HG02610 (cell line): ENCODE measurements around the gene MMP21.

ENCODE experiments used
- ATAC-seq: cut with Tn5 transposase; IDR thresholded peaks from one replicate; pipeline ENCODE4 v1.9.1; 2021; ENCODE audit warnings: mild to moderate bottlenecking, moderate library complexity; ENCODE audit not compliant: unreplicated experiment

The MMP21 gene

DNA sequence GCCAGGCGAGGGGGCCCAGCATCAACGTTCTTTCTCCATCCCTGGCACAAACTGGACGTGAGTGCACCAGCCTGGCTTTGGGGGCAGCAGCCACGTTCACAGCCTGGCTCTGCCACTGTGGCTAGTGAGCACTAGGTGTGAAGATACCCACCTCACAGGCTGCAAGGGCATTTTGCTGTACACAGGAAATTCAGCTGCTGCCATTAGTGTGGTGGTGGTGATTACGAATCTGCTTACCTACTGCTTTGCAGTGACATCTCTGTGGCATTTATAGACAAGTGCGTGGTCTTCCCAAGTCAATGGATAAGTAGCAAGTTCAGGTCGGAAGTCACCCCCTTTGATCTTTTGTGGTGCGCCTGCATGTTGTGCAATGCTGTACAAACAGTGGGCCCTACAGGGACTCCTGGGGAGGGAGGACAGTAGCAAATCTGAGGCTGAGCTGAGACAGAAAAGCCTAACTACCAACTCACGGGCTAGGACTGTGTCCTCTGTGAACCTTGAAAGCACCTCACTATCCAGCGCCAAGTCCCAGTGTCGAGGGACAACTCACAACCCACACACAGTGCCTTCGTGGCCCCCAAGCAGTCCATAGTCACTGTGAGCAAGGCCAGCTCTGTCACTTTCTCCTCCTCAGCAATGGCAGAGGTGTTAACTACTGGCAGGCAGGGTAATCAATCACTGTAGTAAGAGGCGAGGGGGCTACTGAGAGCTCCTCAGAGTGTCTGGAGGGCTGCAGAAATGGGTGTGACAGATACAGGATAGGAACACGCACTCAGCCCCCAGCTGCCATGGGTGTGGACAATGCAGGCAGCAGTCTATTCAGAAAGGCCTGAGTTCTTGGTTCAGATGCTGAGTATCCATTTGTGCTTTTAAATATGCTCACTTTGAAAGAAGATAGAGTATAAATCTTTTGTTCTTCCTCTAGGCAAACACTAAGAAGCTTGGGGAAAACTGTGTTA is 17.0 kb upstream of the MMP21 start:
- ATAC-seq: no peak

DNA sequence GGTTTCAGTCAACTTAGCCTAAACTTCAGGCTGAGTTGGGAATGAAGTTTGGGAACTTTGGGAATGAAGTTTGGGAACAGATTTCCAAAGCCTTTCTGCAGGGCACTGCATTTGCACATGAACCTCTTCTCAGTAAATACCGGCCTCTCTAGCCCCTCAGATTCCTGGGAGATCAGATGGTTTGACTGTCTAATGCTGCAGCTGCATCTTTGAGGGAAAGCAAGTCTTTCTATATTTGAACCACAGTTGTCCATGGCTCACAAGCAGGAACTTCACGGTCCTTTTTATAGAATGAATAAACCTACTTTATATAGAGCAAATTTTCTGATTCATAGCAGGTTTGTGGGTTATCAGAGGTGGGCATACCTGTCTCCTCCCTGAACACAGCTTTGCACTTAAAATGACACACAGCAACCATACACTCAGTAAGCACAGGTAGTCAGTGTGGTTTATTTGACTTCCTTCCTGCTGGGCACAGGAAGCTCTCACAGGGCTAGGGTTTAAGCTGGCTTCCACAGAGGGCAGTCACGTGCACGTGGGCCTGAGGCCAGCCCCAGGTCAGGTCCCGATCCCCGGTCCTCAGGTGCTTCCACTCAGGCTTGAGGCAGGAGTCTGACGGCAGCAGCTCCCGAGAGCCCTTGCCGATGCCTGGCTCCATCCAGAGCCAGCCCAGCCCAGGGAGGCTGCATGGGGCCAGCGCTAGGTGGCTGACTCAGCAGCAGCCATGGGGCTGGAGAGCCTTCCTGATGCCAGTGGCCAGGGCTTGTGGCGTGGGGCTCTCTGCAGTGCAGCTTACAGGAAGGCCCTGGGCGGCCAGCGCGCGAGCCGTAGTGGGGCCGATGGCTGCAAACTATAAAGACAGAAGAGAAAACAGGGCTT is 12.8 kb upstream of the MMP21 start:
- ATAC-seq: no peak

DNA sequence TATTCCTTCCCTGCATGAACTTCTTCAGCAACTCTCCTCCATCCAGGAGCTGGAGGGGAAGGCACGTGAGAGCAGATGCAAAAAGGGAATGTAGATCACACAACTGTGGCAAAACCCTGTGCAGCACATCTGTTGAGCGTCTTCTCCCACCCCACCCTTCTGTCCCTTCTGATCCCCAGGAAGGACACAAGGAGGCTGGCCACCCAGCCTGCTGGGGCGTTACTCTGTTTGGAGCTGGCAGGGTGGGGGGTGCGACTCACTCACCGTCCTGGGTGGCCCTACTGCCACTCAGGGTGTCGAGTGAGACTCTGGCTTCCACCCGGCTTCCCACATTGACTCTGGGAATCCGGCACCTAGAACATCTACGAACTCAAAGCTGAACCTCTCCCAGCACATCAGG is 10.2 kb upstream of the MMP21 start:
- no peak for ATAC-seq

DNA sequence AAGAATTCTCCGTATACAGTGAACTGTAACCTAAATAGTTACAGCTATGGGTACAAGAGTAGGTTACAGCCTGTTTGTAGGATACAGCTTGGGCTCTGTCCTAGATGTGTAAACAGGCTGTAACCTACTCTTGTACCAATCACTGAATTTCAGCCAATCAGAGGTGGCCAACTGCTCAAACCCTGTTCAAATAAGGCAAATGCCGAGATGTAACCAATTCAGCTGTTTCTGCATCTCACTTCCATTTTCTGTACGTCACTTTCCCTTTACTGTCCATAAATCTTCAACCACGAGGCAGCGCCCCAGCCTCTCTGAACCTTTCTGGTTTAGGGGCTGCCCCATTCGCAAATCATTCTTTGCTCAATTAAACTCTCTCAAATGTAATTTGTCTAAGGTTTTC is 8.3 kb upstream of the MMP21 start:
- ATAC-seq: peak; percentile 52

DNA sequence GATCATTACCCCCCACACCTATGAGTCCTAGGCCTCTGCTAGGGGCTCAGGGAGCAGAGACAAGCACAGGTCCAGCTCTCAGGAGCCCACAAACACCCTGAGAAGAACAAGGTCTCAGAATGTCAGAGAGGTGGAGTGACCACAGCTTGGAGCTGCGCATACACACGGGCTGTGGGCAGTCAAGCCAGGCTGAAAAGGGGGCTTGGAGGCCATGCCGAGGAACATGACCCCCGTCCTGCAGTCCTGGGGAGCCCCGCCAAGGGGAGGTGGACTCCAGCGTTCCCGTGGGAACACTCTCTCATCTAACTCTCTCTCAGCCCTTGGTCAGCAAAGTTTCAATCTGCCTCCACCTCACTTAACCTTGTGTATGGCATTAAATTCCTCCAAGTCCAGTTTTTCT is 7.8 kb upstream of the MMP21 start:
- no peak for ATAC-seq

DNA sequence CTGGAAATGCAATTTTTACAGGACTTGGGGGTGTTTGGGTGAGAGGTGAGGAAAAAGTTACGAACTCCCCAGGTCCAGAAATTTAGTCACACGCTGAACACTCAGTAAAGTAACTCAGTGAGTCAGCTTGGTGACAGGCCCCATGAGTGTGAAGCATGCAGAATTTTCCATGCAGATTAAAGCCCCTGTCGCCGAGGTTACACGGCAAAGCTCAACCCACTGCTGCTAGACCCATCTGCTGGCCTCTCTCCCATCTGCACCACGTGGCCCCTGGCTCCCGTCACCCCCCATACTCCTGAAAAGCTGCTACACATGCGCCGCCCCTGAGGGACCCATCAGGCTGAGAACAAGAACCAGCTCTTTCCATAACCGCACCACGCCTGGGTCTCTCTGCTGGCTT is 7.0 kb upstream of the MMP21 start:
- no peak for ATAC-seq

DNA sequence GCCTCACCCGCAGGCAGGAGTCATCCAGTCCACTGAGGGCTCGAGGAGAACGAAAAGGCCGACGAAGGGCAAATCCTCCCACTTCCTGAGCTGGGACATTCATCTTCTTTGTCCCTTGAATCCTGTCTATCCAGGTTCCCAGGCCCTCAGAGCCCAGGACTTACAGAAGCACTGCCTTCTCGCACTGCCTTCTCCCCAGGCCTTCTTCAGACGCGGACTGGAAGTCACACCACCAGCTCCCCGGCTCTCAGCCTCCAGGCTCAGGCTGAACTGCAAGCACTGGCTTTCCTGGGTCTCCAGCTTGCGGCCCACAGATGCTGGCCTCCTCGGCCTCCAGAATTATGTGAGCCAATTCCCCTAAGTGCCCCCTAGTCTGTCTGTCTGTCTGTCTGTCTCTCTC is 6.4 kb upstream of the MMP21 start:
- no peak for ATAC-seq

DNA sequence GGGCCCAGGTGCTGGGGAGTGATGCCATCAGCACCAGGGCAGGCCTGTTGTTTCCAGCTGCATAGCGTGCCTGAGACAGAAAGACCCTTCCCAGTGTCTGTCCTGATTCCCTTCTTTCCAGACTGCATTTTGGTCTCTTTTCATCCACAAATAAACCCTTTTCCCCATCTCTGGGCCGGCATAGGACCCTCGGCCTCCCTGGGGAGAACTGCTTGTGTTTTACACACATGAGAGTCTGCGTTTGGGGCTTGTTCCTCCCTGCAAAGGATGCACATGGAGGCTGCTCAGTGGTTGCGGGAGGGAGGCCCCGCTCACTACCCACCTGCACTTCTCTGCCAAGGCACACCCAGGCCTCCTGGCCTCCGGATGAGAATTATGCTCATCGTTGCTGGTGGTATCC is 5.8 kb upstream of the MMP21 start:
- no peak for ATAC-seq

DNA sequence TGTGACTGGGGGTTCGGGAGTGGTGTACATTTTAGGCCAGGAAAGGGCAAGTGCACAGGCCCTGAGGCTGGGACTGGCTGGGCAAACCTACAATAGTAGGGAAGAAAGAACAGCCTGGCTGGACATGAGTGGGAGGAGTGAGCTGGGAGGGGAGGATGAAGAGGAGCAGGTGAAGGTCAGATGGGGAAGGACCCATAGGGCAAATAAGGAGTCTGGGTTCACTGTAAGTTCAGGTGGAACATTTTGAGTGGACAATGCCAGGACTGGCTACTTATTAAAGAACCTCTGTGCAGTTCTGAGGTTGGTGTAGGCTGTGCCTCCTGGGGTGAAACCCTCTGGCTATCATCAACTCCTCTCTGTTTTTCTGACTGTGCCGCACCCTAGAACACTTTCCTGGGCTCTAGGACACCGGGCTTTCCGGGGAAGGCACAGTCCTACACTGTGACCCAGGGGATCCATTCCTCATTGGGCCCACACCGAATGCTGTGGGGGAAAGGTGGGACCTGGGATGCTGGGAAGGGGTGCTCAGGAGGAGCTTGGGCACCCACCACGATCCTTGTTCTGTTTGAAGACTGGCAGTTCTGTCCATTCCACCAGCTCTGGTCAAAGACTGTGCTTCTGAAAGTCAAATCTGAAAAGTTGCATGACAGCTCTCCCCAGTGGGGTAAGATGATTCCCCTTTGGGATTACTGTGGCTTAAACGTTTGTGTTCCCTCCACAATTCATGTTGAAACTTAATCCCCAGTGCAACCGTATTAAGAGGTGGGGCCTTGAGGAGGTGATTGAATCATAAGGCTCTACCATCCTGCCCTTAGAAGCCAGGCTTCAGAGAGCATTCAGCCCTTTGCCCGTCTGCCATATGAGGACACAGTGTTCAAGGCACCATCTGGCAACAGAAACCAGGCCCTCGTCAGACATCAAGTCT is 4.0 kb upstream of the MMP21 start:
- ATAC-seq: no peak

DNA sequence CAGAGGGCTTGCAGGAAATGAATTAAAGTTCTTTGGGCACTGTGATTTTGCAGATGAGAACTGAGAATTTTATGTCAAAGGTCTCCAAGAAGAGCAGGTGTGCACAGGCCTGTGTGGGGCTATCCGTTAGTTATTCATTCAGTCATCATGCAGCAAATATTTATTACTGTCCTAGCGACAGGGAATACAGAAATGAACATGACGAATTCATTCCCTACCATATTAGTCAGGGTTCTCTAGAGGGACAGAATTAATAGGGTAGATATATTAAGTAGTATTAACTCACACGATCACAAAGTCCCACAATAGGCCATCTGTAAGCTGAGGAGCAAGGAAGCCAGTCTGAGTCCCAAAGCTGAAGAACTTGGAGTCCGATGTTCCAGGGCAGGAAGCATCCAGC is 2.9 kb upstream of the MMP21 start:
- no peak for ATAC-seq

DNA sequence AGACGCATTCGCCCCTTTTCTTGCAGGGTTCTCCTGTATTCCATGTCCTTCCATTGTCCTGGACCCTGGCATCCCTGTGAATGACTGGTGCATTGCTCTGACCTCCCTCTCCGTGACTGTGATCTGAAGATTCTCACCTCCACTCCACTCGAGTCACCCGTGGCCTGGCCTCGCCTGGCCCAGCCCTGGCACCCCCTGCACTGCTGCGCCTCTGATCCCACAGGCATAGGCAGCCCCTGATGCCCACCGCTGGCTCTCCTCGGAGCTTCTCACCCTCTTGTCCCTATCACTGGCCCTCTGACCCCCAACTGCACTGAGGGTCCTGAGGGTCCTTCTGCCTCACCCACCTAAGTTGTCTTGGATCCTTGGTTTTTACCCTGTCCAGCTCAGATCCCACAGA is 2.2 kb upstream of the MMP21 start:
- no peak for ATAC-seq

DNA sequence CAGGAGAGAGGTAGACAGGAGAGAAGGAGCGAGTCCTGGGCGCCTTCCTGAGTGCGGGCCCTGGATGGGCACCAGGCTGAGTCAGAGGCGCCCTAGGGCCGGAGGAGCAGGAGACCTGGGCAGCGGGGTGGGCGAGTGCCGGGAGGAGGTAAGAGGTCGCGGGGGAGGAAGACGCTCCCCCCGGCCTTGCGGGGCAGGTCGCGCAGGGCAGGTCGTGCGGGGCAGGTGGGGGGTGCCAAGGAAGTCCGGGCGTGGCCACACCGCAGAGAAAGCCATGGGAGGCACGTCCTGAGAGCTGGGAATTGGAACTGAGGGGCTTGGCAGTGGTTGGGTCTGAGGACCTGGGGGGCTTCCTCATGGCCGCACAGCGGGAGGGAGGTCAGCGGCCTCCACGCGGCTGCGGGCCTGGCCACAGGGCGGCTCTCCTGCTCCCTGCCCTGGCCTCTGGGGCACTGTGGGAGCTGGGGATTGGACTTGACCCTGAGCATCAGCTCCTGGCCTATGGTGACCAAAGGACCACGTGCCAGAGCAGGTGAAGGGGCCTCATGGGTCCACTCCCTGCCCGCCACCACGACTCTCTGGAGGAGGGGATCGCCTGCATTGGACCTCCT is 935 bp downstream of the MMP21 start:
- no peak for ATAC-seq

DNA sequence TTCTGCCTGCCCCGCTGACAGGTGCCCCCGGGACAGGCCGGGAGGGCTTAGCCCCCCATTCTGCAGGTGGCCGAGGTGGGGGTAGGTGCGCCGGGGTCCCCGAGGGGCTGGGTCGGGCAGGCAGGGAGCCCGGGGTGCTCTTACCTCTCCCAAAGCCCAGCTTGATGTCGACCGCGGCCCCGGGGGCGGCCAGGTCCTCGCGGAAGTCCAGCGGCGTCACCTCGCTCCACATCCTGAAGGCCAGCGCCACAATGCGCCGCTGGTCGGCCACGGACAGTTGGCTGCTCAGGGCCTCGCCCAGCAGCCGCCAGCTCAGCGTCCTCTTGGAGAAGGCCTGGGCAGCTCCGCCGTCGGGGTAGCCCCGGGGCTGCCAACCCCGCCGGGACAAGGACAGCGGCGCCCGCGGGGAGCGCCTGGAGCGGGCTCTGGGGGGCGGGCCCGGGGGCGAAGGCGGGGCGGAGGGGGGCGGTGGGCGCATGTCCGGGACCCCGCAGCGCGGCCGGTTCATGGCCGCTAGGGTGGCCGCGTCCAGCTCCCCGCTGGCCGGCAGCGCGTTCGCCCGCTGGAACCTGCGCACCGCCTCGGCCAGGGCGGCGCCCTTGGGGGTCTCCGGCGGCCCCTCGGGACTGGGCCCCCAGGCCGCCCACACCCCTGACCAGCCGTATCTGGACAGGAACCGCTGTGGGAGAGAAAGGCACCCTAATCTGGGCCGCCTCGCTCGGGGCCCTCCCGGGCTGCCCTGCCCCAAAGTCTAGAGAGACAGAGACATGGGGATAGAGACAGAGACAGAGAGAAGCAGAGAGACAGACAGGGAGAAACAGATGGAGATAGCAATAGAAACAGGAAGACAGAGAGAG is 1.7 kb downstream of the MMP21 start:
- ATAC-seq: no peak

DNA sequence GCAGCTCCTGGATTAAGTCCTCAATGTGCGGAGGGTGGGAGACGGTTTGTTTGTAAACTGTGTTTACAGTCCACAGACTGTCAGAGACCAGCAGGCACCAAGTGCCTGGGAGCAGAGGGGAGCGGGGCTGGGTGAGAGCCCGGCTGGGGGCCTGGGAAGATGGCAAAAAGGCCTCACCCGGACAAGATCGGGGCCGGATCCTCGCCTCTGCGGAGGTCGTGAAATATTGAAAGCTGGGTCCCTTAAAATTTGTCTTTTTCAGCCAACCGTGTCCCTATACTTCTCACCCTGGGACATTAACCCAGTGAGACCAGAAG is 2.8 kb downstream of the MMP21 start:
- no peak for ATAC-seq

DNA sequence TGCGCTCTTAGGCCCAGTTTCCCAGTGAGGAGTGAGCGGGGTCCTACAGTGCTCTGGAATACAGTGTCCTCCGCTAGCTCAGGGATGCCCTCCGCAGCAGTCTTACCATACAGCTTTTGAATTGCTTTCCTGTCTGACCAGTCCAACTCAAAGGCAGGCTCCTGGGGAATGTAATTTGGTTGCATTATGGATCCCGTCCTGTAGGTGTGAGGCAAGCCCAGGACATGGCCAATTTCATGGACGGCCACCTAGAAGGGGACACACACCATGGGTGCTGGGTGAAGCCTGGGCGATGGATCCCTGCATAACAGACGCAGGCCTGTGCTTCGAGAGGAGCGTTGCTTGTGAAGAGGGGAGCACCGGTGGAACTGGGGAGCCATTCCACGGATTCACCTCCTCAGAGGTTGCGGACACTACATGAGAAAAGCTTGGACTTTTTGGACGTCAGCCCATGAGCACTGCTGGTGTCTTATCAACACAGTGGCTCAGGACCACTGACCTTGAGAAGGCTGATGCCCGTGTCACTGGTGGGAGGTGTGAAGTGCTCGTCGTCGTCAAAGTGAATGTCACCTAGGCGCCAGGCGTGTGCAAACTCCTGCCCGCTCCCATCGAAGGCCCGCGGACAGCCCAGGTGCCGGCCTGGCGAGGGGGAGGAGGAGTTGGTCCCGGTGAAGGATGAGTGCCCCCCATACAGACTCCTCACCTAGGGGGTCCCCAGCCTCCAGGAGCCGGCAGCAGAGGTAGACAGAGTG is 3.3 kb downstream of the MMP21 start:
- no peak for ATAC-seq

DNA sequence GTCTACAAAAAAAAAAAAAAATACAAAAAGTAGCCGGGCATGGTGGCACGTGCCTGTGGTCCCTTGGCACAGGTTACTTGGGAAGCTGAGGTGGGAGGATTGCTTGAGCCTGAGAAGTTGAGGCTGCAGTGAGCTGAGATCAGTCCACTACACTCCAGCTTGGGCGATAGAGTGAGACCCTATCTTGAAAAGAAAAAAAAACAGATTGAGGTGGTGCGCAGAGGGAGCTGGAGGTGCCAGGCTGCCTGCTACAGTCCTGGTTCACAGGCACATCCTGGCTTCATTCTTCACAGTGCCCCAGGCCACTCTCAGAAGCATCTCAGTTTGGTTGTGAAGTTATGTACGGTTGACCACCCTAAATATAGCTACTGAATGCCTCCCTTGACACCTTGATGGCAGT is 4.8 kb downstream of the MMP21 start:
- ATAC-seq: no peak

DNA sequence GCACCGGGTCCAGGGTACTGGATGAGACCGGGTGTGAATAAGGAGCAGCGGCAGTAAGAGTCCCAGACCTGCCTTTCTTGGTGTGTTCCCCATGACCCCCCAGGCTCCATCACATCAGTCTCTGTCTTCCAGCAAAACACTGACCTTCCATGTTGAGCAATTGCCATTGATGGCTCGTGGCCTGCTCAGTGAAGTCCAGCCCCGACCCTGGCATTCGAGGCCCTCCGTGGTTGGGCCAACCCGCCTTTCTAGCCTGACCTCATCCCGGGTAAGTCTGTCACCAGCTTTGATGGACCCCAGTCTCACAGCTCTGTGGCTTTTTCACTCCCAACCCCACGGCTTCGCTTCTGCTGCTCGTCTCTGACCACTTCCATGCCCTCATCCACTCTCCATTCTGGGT is 6.4 kb downstream of the MMP21 start:
- no peak for ATAC-seq

DNA sequence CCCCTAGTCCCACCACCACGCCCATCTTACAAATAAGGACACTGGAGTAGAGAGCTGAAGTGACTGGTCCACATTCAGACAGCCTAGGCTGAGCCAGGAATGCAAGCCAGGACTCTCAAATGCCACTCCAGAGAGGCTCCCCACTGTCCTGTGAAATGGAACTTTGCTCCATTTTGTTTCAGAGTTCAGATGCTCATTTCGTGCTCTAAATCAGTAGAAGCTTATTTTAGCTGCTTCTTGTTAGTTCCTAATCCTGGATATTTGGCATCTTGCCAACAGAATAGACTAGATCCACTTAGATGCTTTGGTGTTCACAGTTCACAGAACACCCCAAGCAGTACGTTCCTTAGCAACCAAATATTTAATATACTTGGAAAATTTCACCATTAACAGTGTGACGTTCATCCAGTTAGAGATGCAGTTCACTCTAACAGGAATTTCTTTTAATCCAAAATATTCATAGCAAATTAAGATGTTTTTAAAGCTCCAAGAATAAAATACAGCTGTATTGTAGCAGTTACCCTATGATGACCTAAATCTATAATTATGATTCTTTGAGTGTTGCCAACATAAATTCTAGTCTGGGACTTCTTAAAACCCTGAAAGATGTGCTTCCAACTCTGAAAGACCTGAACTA is 7.3 kb downstream of the MMP21 start:
- ATAC-seq: no peak

DNA sequence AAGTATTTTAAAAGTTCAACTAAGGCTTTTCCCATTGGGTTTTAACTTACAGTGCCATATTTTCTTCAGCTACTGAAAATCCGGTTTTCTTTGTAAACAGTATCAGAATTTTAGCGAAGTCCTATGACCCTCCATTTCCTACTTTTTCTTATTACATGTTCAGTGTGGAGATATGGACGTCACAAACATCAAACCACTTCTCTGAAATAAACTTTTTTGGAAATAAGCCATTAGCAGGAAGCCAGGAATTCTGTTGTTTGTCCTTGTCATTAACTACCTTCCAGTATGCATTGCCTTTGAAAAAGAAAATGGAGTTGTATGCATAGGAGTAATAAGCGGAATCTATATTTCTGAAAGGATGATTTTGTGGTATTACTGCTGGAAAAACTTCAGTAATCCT is 9.1 kb downstream of the MMP21 start:
- no peak for ATAC-seq
